H9 (cell line): ENCODE measurements around the gene VPS41. TPM values are rescaled to one million over a fixed set of nuclear protein-coding genes. Genes with fewer than 3 reads are reported as not detected.

Experiments used
- DNase-seq: peaks from one replicate; pipeline ENCODE4 v3.0.0-alpha.2; 2017
- H2AFZ ChIP-seq: one replicate; pipeline ENCODE4 v1.6.1; 2013; ENCODE audit warnings: mild to moderate bottlenecking, low read length, control low read depth, moderate library complexity
- H2AK5ac ChIP-seq: 2 replicates; pipeline ENCODE4 v1.6.1; 2013; ENCODE audit warnings: low read length, control low read depth, mixed read lengths; ENCODE audit not compliant: insufficient read length
- H2BK120ac ChIP-seq: one replicate; pipeline ENCODE4 v1.6.1; 2013; ENCODE audit warnings: low read depth, mild to moderate bottlenecking, low read length, control low read depth, inconsistent platforms; ENCODE audit not compliant: poor library complexity, severe bottlenecking
- H2BK12ac ChIP-seq: 2 replicates; pipeline ENCODE4 v1.6.1; 2013; ENCODE audit warnings: low read length, control low read depth, mixed read lengths, low read depth; ENCODE audit not compliant: insufficient read length
- H2BK15ac ChIP-seq: 2 replicates; pipeline ENCODE4 v1.6.1; 2013; ENCODE audit warnings: low read depth, low read length, control low read depth
- H2BK20ac ChIP-seq: one replicate; pipeline ENCODE4 v1.6.1; 2013; ENCODE audit warnings: low read depth, mild to moderate bottlenecking, low read length, control low read depth, inconsistent platforms; ENCODE audit not compliant: poor library complexity, severe bottlenecking
- H2BK5ac ChIP-seq: 2 replicates; pipeline ENCODE4 v1.6.1; 2013; ENCODE audit warnings: low read length, control low read depth, mixed read lengths; ENCODE audit not compliant: insufficient read length
- H3K14ac ChIP-seq: 2 replicates; pipeline ENCODE4 v1.6.1; 2013; ENCODE audit warnings: low read length, control low read depth; ENCODE audit not compliant: insufficient read depth
- H3K18ac ChIP-seq: 2 replicates; pipeline ENCODE4 v1.6.1; 2013; ENCODE audit warnings: low read depth, mild to moderate bottlenecking, mixed read lengths, low read length, control low read depth; ENCODE audit not compliant: insufficient read length
- H3K23ac ChIP-seq: 2 replicates; pipeline ENCODE4 v1.6.1; 2013; ENCODE audit warnings: low read length, control low read depth, mixed read lengths, low read depth; ENCODE audit not compliant: insufficient read length
- H3K23me2 ChIP-seq: 2 replicates; pipeline ENCODE4 v1.6.1; 2013; ENCODE audit warnings: low read depth, mild to moderate bottlenecking, mixed read lengths, low read length, control low read depth; ENCODE audit not compliant: insufficient read length, poor library complexity, severe bottlenecking
- H3K27ac ChIP-seq: 2 replicates; pipeline ENCODE4 v1.5.1; 2013; ENCODE audit warnings: low read length, control low read depth, mixed read lengths, low read depth; ENCODE audit not compliant: insufficient read length
- H3K27me3 ChIP-seq: 2 replicates; pipeline ENCODE4 v1.6.1; 2013; ENCODE audit warnings: low read length, control low read depth, inconsistent platforms; ENCODE audit not compliant: insufficient read depth
- H3K4ac ChIP-seq: 2 replicates; pipeline ENCODE4 v1.6.1; 2013; ENCODE audit warnings: low read depth, mild to moderate bottlenecking, control low read depth, inconsistent platforms, low read length, moderate library complexity
- H3K4me1 ChIP-seq: 2 replicates; pipeline ENCODE4 v1.6.1; 2013; ENCODE audit warnings: low read length, control low read depth, inconsistent platforms; ENCODE audit not compliant: insufficient read depth
- H3K4me2 ChIP-seq: 2 replicates; pipeline ENCODE4 v1.6.1; 2013; ENCODE audit warnings: low read length, control low read depth, mixed read lengths; ENCODE audit not compliant: insufficient read length, insufficient read depth
- H3K56ac ChIP-seq: 2 replicates; pipeline ENCODE4 v1.6.1; 2013; ENCODE audit warnings: low read depth, mild to moderate bottlenecking, mixed read lengths, low read length, control low read depth; ENCODE audit not compliant: insufficient read length
- H3K79me1 ChIP-seq: 2 replicates; pipeline ENCODE4 v1.6.1; 2013; ENCODE audit warnings: low read depth, mild to moderate bottlenecking, moderate library complexity, low read length, control low read depth, inconsistent platforms; ENCODE audit not compliant: insufficient read depth, poor library complexity, severe bottlenecking
- H3K79me2 ChIP-seq: 2 replicates; pipeline ENCODE4 v1.6.1; 2013; ENCODE audit warnings: low read length, control low read depth, inconsistent platforms; ENCODE audit not compliant: insufficient read depth
- H3K9ac ChIP-seq: 2 replicates; pipeline ENCODE4 v1.6.1; 2013; ENCODE audit warnings: low read length, control low read depth, mixed read lengths; ENCODE audit not compliant: insufficient read length; ENCODE audit errors: extremely low read depth
- H3K9me3 ChIP-seq: one replicate; pipeline ENCODE4 v1.6.1; 2013; ENCODE audit warnings: low read depth, low read length, inconsistent platforms; ENCODE audit not compliant: control insufficient read depth
- H3T11ph ChIP-seq: one replicate; pipeline ENCODE4 v1.6.1; 2013; ENCODE audit warnings: mild to moderate bottlenecking, low read length, control low read depth, inconsistent platforms
- H4K20me1 ChIP-seq: one replicate; pipeline ENCODE4 v1.6.1; 2013; ENCODE audit not compliant: control insufficient read depth, insufficient read length, insufficient read depth
- H4K5ac ChIP-seq: 2 replicates; pipeline ENCODE4 v1.6.1; 2013; ENCODE audit warnings: low read depth, mild to moderate bottlenecking, mixed read lengths, low read length, control low read depth; ENCODE audit not compliant: insufficient read length
- H4K8ac ChIP-seq: replicated peaks from 2 replicates; pipeline ENCODE4 v1.6.1; 2013; ENCODE audit warnings: low read length, control low read depth, mixed read lengths, low read depth; ENCODE audit not compliant: insufficient read length
- H4K91ac ChIP-seq: 2 replicates; pipeline ENCODE4 v1.6.1; 2013; ENCODE audit warnings: low read depth, mild to moderate bottlenecking, moderate library complexity, mixed read lengths, low read length, control low read depth; ENCODE audit not compliant: insufficient read length
- H3K27ac Mint-ChIP-seq, 3 experiments: 2 replicates in 2 of 3; 3 replicates in 1 of 3; pipeline ENCODE4 v1.8.0; 2020 to 2021; ENCODE audit warnings: mixed read lengths in 3 of 3, mild to moderate bottlenecking in 1 of 3, moderate library complexity in 1 of 3
- H3K27me3 Mint-ChIP-seq: 2 replicates; pipeline ENCODE4 v1.8.0; 2021; ENCODE audit warnings: low read depth, mild to moderate bottlenecking, moderate library complexity, mixed read lengths
- H3K36me3 Mint-ChIP-seq, 3 experiments: 2 replicates in 2 of 3; 3 replicates in 1 of 3; pipeline ENCODE4 v1.8.0; 2020 to 2021; ENCODE audit warnings: low read depth in 3 of 3, mixed read lengths in 3 of 3; ENCODE audit not compliant: insufficient read depth in 1 of 3
- H3K4me1 Mint-ChIP-seq, 2 experiments: 2 replicates each; pipeline ENCODE4 v1.8.0; 2020; ENCODE audit warnings: mixed read lengths in 2 of 2
- H3K4me3 Mint-ChIP-seq, 2 experiments: 2 replicates in 1 of 2; 3 replicates in 1 of 2; pipeline ENCODE4 v1.8.0; 2020 to 2021; ENCODE audit warnings: mild to moderate bottlenecking in 2 of 2, mixed read lengths in 2 of 2, moderate library complexity in 1 of 2
- H3K9me3 Mint-ChIP-seq, 2 experiments: 2 replicates in 1 of 2; 3 replicates in 1 of 2; pipeline ENCODE4 v1.8.0; 2020; ENCODE audit warnings: mild to moderate bottlenecking in 2 of 2, mixed read lengths in 2 of 2, moderate library complexity in 1 of 2
- CTCF ChIP-seq: fragments of 200-600 bp; sonication (generic); conservative IDR thresholded peaks from 3 replicates; pipeline ENCODE4 v1.8.0; 2021; ENCODE audit warnings: antibody characterized with exemption, mild to moderate bottlenecking
- WGBS: extraction: QIAGEN DNeasy Blood & Tissue Kit; methylation state at CpG from one replicate; pipeline ENCODE4 v1.1.7; 2013; ENCODE audit warnings: missing lambda C conversion rate, low lambda C conversion rate, mixed read lengths; ENCODE audit not compliant: insufficient read length; ENCODE audit errors: extremely low coverage; 5-methylcytosine and 5-hydroxymethylcytosine counted together
- total RNA-seq: library from RNA; stranded (reverse); gene quantifications from 2 replicates; pipeline ENCODE4 v1.2.1, GENCODE V29; 2021

Gene VPS41
- total RNA-seq, 1 experiment from 2014 or later: 49.3 TPM

GRCh38 chr7:38940774-38941173 is 31.8 kb upstream of the VPS41 start:
- Histone ChIP-seq H3K4me1 (no peaks in the 10 kb centered on the region), H2BK12ac (no peak overlapping the region)

More at GRCh38 chr7:38940774-38941173, 31.8 kb upstream of the VPS41 start:
- Histone ChIP-seq H2BK5ac (no peak overlapping the region), H3K18ac (no peak overlapping the region), H2AFZ (no peak overlapping the region), H2BK120ac (no peak overlapping the region), H3K27ac (no peak overlapping the region), H2AK5ac (no peak overlapping the region), H3K9ac (no peak overlapping the region), H3K4me2 (no peak overlapping the region), H3K23me2 (no peaks in the 10 kb centered on the region), H3K56ac (no peak overlapping the region), H2BK20ac (no peak overlapping the region), H4K20me1 (no peaks in the 10 kb centered on the region), H3K4ac (no peak overlapping the region), H3K9me3 (no peaks in the 10 kb centered on the region), H3K14ac (no peak overlapping the region), H3K27me3 (no peaks in the 10 kb centered on the region), H4K91ac (no peak overlapping the region), H2BK15ac (no peak overlapping the region), H3K79me1 (no peaks in the 10 kb centered on the region), H3K23ac (no peak overlapping the region), H3T11ph (no peak overlapping the region), H4K5ac (no peak overlapping the region), H3K79me2 (no peaks in the 10 kb centered on the region), H4K8ac (no peak overlapping the region)
- no peaks in the 10 kb centered on the region; a peak in 1 of 7 replicates for H3K36me3 Mint-ChIP-seq
- H3K27me3 Mint-ChIP-seq: no peaks in the 10 kb centered on the region
- no CpG with 5 or more reads among the region's 3 CpGs for WGBS
- H3K4me1 Mint-ChIP-seq: peaks cover 17 to 18% of the 10 kb centered on the region in 2 experiments
- no peak overlapping the region for H3K27ac Mint-ChIP-seq
- H3K4me3 Mint-ChIP-seq: no peak overlapping the region
- no peak for TF ChIP-seq CTCF
- H3K9me3 Mint-ChIP-seq: no peaks in the 10 kb centered on the region
- DNase-seq: no peak
